OCI-LY1 (cell line): ENCODE measurements around the gene DOK7.

ENCODE experiments used
- H2AFZ ChIP-seq: fragments of 200-600 bp; sonication (generic), shearing (Covaris generic); 2 replicates; pipeline ENCODE4 v1.6.0; 2014; ENCODE audit warnings: antibody characterized with exemption, mild to moderate bottlenecking, low read length
- H3F3A ChIP-seq: fragments of 200-600 bp; sonication (generic), shearing (Covaris generic); 2 replicates; pipeline ENCODE4 v1.6.0; 2014; ENCODE audit warnings: mild to moderate bottlenecking, antibody characterized with exemption, low read length, moderate library complexity; ENCODE audit not compliant: insufficient read depth
- H3K27ac ChIP-seq: fragments of 200-600 bp; sonication (generic); 2 replicates; pipeline ENCODE4 v1.5.1; 2014; ENCODE audit warnings: low read length, mixed run types, mild to moderate bottlenecking, low read depth; ENCODE audit not compliant: poor library complexity, severe bottlenecking
- H3K27me3 ChIP-seq: fragments of 200-600 bp; sonication (generic); 2 replicates; pipeline ENCODE4 v1.6.0; 2014; ENCODE audit warnings: antibody characterized with exemption, mild to moderate bottlenecking, low read length, moderate library complexity; ENCODE audit not compliant: insufficient read depth
- H3K36me3 ChIP-seq: fragments of 200-600 bp; sonication (generic); 2 replicates; pipeline ENCODE4 v1.6.1; 2014; ENCODE audit warnings: mild to moderate bottlenecking, antibody characterized with exemption, low read length, moderate library complexity, mixed read lengths; ENCODE audit not compliant: insufficient read depth
- H3K4me1 ChIP-seq: fragments of 200-600 bp; sonication (generic); 2 replicates; pipeline ENCODE4 v1.5.1; 2014; ENCODE audit warnings: mild to moderate bottlenecking, low read length, moderate library complexity; ENCODE audit not compliant: insufficient read depth, severe bottlenecking
- H3K4me2 ChIP-seq: fragments of 200-600 bp; sonication (generic), shearing (Covaris generic); 2 replicates; pipeline ENCODE4 v1.6.1; 2014; ENCODE audit warnings: low read length
- H3K4me3 ChIP-seq: fragments of 200-600 bp; sonication (generic); 2 replicates; pipeline ENCODE4 v1.5.1; 2014; ENCODE audit warnings: low read length, low read depth, mild to moderate bottlenecking, mixed read lengths; ENCODE audit not compliant: poor library complexity, severe bottlenecking
- H3K79me2 ChIP-seq: fragments of 200-600 bp; shearing (Covaris generic); 2 replicates; pipeline ENCODE4 v1.6.1; 2016; ENCODE audit warnings: mixed run types, low read length, mixed read lengths; ENCODE audit not compliant: insufficient read depth
- H3K9ac ChIP-seq: fragments of 200-600 bp; sonication (generic), shearing (Covaris generic); 2 replicates; pipeline ENCODE4 v1.6.1; 2014; ENCODE audit warnings: mild to moderate bottlenecking, low read length, mixed read lengths
- H3K9me2 ChIP-seq: fragments of 200-600 bp; sonication (generic), shearing (Covaris generic); 2 replicates; pipeline ENCODE4 v1.6.1; 2014; ENCODE audit warnings: low read depth, mild to moderate bottlenecking, low read length, mixed read lengths
- H3K9me3 ChIP-seq: fragments of 200-600 bp; shearing (Covaris generic); 2 replicates; pipeline ENCODE4 v1.6.1; 2014; ENCODE audit warnings: low read length, mixed read lengths
- H4K20me1 ChIP-seq: fragments of 200-600 bp; sonication (generic), shearing (Covaris generic); 2 replicates; pipeline ENCODE4 v1.6.0; 2016; ENCODE audit warnings: mild to moderate bottlenecking, low read length; ENCODE audit not compliant: insufficient read depth
- EZH2 ChIP-seq: fragments of 200-600 bp; sonication (generic), shearing (Covaris generic); IDR thresholded peaks from 2 replicates; pipeline ENCODE4 v1.8.0; 2017; ENCODE audit warnings: borderline replicate concordance, mixed run types, mild to moderate bottlenecking, antibody characterized with exemption, low read length, moderate library complexity, mixed read lengths
- TF ChIP-seq, protein P1 (sequence below): fragments of 200-600 bp; sonication (generic), shearing (Covaris generic); IDR thresholded peaks from 2 replicates; pipeline ENCODE4 v1.5.1; 2017; ENCODE audit warnings: mild to moderate bottlenecking, antibody characterized with exemption, low read length, moderate library complexity, mixed read lengths

DOK7 gene

DNA sequence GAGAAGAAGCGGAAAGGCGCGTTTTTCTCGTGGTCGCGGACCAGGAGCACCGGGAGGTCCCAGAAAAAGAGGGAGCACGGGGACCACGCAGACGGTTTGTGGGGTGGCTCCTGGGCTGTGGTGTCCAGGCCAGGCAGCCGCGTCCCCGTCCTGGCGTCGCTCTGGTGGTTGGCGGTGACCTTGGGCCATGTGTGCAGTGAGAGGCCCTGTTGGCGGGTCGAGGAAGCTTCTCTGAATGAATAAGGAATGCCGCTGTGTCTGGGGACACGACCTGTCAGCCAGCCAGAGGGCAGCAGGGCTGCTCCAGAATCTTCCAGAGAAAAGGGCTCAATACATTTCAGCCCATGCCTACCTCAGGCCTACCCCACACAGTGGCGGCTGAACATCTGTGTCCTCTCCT is 45.7 kb upstream of the DOK7 start:
- TF ChIP-seq, protein P1, sequence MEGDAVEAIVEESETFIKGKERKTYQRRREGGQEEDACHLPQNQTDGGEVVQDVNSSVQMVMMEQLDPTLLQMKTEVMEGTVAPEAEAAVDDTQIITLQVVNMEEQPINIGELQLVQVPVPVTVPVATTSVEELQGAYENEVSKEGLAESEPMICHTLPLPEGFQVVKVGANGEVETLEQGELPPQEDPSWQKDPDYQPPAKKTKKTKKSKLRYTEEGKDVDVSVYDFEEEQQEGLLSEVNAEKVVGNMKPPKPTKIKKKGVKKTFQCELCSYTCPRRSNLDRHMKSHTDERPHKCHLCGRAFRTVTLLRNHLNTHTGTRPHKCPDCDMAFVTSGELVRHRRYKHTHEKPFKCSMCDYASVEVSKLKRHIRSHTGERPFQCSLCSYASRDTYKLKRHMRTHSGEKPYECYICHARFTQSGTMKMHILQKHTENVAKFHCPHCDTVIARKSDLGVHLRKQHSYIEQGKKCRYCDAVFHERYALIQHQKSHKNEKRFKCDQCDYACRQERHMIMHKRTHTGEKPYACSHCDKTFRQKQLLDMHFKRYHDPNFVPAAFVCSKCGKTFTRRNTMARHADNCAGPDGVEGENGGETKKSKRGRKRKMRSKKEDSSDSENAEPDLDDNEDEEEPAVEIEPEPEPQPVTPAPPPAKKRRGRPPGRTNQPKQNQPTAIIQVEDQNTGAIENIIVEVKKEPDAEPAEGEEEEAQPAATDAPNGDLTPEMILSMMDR, result no peak
- TF ChIP-seq EZH2, result no peak
- H3K4me1 ChIP-seq, result no peaks in the 10 kb centered on the region

GRCh38 chr4:3418029-3418762 is 44.9 kb upstream of the DOK7 start:
- Histone ChIP-seq H3K9ac (no peak overlapping the region), H4K20me1 (no peaks in the 10 kb centered on the region), H3K27me3 (no peaks in the 10 kb centered on the region), H3K4me3 (no peak overlapping the region), H3K9me2 (no peaks in the 10 kb centered on the region), H2AFZ (no peak overlapping the region), H3K4me2 (no peak overlapping the region), H3K79me2 (no peaks in the 10 kb centered on the region), H3F3A (no peaks in the 10 kb centered on the region), H3K36me3 (no peaks in the 10 kb centered on the region), H3K4me1 (no peaks in the 10 kb centered on the region), H3K27ac (no peak overlapping the region), H3K9me3 (no peaks in the 10 kb centered on the region)
- TF ChIP-seq, protein P1, result no peak
- TF ChIP-seq EZH2, result no peak

More for the DNA sequence above, 45.7 kb upstream of the DOK7 start:
- Histone ChIP-seq H2AFZ (no peak overlapping the region), H3K4me3 (no peak overlapping the region), H3F3A (no peaks in the 10 kb centered on the region), H3K9ac (no peak overlapping the region), H3K4me2 (no peak overlapping the region), H3K9me2 (no peaks in the 10 kb centered on the region), H3K27me3 (no peaks in the 10 kb centered on the region), H3K9me3 (no peaks in the 10 kb centered on the region), H3K27ac (no peak overlapping the region), H3K36me3 (no peaks in the 10 kb centered on the region), H4K20me1 (no peaks in the 10 kb centered on the region), H3K79me2 (no peaks in the 10 kb centered on the region)

DNA sequence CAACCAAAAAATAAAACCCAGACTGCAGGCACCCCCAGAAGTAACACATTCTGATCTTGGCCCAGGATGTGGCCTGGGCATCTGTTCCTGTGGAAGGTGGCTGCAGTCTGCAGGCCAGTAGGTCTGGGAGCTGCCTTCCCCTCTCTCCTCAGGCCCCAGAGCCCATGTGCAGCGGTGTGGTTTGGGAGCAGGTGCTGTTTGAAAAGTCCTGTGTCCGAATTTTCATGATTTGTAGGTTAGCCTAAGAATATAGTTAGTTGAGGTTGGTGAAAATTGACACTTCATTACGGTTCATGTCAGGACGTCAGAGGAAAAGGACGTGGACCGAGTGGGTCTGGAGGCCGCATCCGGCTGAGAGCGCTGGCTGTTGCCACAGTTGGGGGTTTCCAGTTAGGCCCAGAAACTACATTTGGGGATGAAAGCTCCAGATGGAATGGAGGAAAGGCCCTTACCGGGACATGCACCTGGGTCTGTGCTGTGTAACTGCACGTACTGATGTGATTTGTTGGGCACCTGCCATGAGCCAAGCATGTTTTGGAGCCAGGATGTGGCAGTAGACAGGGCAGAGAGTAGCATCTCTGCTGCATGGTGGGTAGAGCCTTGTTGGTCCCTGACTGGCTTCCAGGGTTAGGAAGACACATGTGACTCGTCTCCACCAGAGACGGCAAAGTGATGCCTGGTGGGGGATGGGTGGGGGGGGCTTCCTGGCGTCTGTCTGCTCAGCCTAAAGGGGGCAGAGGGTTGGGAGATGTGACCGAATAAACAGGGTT is 43.1 kb upstream of the DOK7 start:
- Histone ChIP-seq H3K36me3 (no peaks in the 10 kb centered on the region), H3K79me2 (no peaks in the 10 kb centered on the region), H3K27ac (no peak overlapping the region), H3K27me3 (no peaks in the 10 kb centered on the region), H3K9me3 (no peaks in the 10 kb centered on the region), H3K4me2 (no peak overlapping the region), H3K9ac (no peak overlapping the region), H3K4me1 (no peaks in the 10 kb centered on the region), H2AFZ (no peak overlapping the region), H3K9me2 (no peaks in the 10 kb centered on the region), H4K20me1 (no peaks in the 10 kb centered on the region), H3F3A (no peaks in the 10 kb centered on the region), H3K4me3 (no peak overlapping the region)
- TF ChIP-seq, protein P1, result no peak
- TF ChIP-seq EZH2, result no peak
